ENCODE measurements around the gene PRKAR1A.

Gene PRKAR1A

GRCh38 chr17:68509141-68510057 lies 2.8 kb upstream of the PRKAR1A start:
- no peak for DNase-seq (ENCODE audit: extremely low spot score)
- CTCF ChIA-PET = interaction anchor here (0.9 kb wide), 1 partner anchor 42 kb away, joined by 3 read pairs; no protein-coding TSS in a partner anchor
- POLR2A ChIA-PET = no interaction called here
- TF ChIP-seq FOXK2 (IDR thresholded peaks at IDR 0.05) = no peak
- peak; percentile 90 for TF ChIP-seq PKNOX1 (IDR thresholded peaks at IDR 0.05)
- TF ChIP-seq CTBP1 (IDR thresholded peaks at IDR 0.05; ENCODE audit: borderline replicate concordance) = no peak

- DNase-seq (ENCODE audit: extremely low spot score) = no peak
- ChIA-PET POLR2A (interaction anchor here (0.9 to 1.5 kb wide), 4 partner anchors 14 to 43 kb away, joined by 3 to 5 read pairs (median 4); no protein-coding TSS in a partner anchor), CTCF (interaction anchor here (0.7 kb wide), 1 partner anchor 46 kb away, joined by 3 read pairs; no protein-coding TSS in a partner anchor)
- TF ChIP-seq SP1 (IDR thresholded peaks at IDR 0.05) = no peak
- 0 out of 2 replicates have a peak, but pooled peaks have one; percentile 48 for TF ChIP-seq HDGF (IDR thresholded peaks at IDR 0.05; ENCODE audit: borderline replicate concordance)
- TF ChIP-seq L3MBTL2 (conservative IDR thresholded peaks at IDR 0.05) = no peak
- TF ChIP-seq FOXA1 (IDR thresholded peaks at IDR 0.05) = no peak
- no peak for TF ChIP-seq FOXK2 (IDR thresholded peaks at IDR 0.05)
- no peak for TF ChIP-seq ELF4 (IDR thresholded peaks at IDR 0.05)
- no peak for TF ChIP-seq TARDBP (IDR thresholded peaks at IDR 0.05)
- no peak for TF ChIP-seq SUZ12 (IDR thresholded peaks at IDR 0.05)
These were observed 968 bp upstream of the PRKAR1A start for GRCh38 chr17:68511254-68511670.

- TF ChIP-seq LEF1 (IDR thresholded peaks at IDR 0.05; ENCODE audit: borderline replicate concordance) (no peak), CTBP1 (IDR thresholded peaks at IDR 0.05; ENCODE audit: borderline replicate concordance) (peak; percentile 84), SP1 (IDR thresholded peaks at IDR 0.05) (no peak), SUZ12 (IDR thresholded peaks at IDR 0.05) (no peak), FOXM1 (IDR thresholded peaks at IDR 0.05; ENCODE audit: borderline replicate concordance) (peak; percentile 77; the same call in 1 of the 2 replicates), PKNOX1 (IDR thresholded peaks at IDR 0.05) (no peak), L3MBTL2 (conservative IDR thresholded peaks at IDR 0.05) (peak; percentile 99), ARNT (IDR thresholded peaks at IDR 0.05) (no peak), BHLHE40 (IDR thresholded peaks at IDR 0.05; ENCODE audit: borderline replicate concordance) (no peak), NFRKB (IDR thresholded peaks at IDR 0.05) (no peak), FOXK2 (IDR thresholded peaks at IDR 0.05) (no peak), FOXA1 (IDR thresholded peaks at IDR 0.05) (no peak), TARDBP (IDR thresholded peaks at IDR 0.05) (no peak), ZNF384 (IDR thresholded peaks at IDR 0.05) (no peak), ELF4 (IDR thresholded peaks at IDR 0.05) (no peak), HDGF (IDR thresholded peaks at IDR 0.05; ENCODE audit: borderline replicate concordance) (no peak)
- ChIA-PET POLR2A (interaction anchor here (0.7 to 1.8 kb wide), 12 partner anchors 10 to 264 kb away, joined by 3 to 15 read pairs (median 4); partner anchors contain the start of genes AMZ2 and FAM20A), CTCF (interaction anchor here (0.9 kb wide), 1 partner anchor 24 kb away, joined by 5 read pairs; no protein-coding TSS in a partner anchor)
- DNase-seq (ENCODE audit: extremely low spot score) = peak; percentile 66
These were observed 471 bp upstream of the PRKAR1A start for GRCh38 chr17:68511671-68512246.

- DNase-seq (ENCODE audit: extremely low spot score) = peak; percentile 28
- POLR2A ChIA-PET = interaction anchor here (0.7 to 1.8 kb wide), 8 partner anchors 11 to 231 kb away, joined by 3 to 15 read pairs (median 4); no protein-coding TSS in a partner anchor
- CTCF ChIA-PET = interaction anchor here (0.9 kb wide), 1 partner anchor 25 kb away, joined by 5 read pairs; no protein-coding TSS in a partner anchor
- no peak for TF ChIP-seq CTBP1 (IDR thresholded peaks at IDR 0.05; ENCODE audit: borderline replicate concordance)
- no peak for TF ChIP-seq FOXM1 (IDR thresholded peaks at IDR 0.05; ENCODE audit: borderline replicate concordance)
- no peak for TF ChIP-seq SP1 (IDR thresholded peaks at IDR 0.05)
- TF ChIP-seq SUZ12 (IDR thresholded peaks at IDR 0.05) = no peak
- TF ChIP-seq ELF4 (IDR thresholded peaks at IDR 0.05) = no peak
- TF ChIP-seq BHLHE40 (IDR thresholded peaks at IDR 0.05; ENCODE audit: borderline replicate concordance) = no peak
- no peak for TF ChIP-seq NFRKB (IDR thresholded peaks at IDR 0.05)
- TF ChIP-seq TARDBP (IDR thresholded peaks at IDR 0.05) = no peak
- no peak for TF ChIP-seq L3MBTL2 (conservative IDR thresholded peaks at IDR 0.05)
These were observed 787 bp downstream of the PRKAR1A start for GRCh38 chr17:68512960-68513474.

- ChIA-PET CTCF (no interaction called here), POLR2A (no interaction called here)
- no peak for TF ChIP-seq ELF4 (IDR thresholded peaks at IDR 0.05)
- TF ChIP-seq ZNF384 (IDR thresholded peaks at IDR 0.05) = no peak
- TF ChIP-seq SP1 (IDR thresholded peaks at IDR 0.05) = no peak
- peak; percentile 33; the same call in 1 of the 2 replicates for TF ChIP-seq PKNOX1 (IDR thresholded peaks at IDR 0.05)
- TF ChIP-seq TARDBP (IDR thresholded peaks at IDR 0.05) = no peak
- TF ChIP-seq FOXA1 (IDR thresholded peaks at IDR 0.05) = no peak
- no peak for DNase-seq (ENCODE audit: extremely low spot score)
These were observed 1.7 kb downstream of the PRKAR1A start for GRCh38 chr17:68513932-68514331.
